ENCODE data around the gene PRODH2. TPM values are rescaled to one million over a fixed set of nuclear protein-coding genes. Genes with fewer than 3 reads are reported as not detected.

Gene PRODH2
- total RNA-seq, 6 experiments from 2014 or later, result not detected

- peak within 1 kb of the TSS; percentile 99 for H3K27ac Mint-ChIP-seq
- H3K9me3 Mint-ChIP-seq, result no peaks in the 10 kb centered on the region
- H3K4me1 Mint-ChIP-seq (ENCODE audit: low read depth), result peaks cover 42% of the 10 kb centered on the region
- H3K27me3 Mint-ChIP-seq (ENCODE audit: insufficient read depth), result peaks cover 9% of the 10 kb centered on the region
- DNase-seq, result peak; percentile 100
- TF ChIP-seq CTCF (IDR thresholded peaks at IDR 0.05), result no peak
- peak within 1 kb of the TSS; percentile 92 for H3K4me3 Mint-ChIP-seq
- H3K36me3 Mint-ChIP-seq (ENCODE audit: low read depth), result peaks cover 17% of the 10 kb centered on the region; the same call in 1 of the 2 replicates
Measured at GRCh38 chr19:35757749-35758608, 54.7 kb downstream of the PRODH2 start, which contains the start of gene PROSER3. PROSER3 (plus strand) TSS chr19:35758176; CDS start chr19:35758216, 40 bp downstream.

GRCh38 chr19:35757231-35757748, 55.4 kb downstream of the PRODH2 start:
- TF ChIP-seq CTCF (IDR thresholded peaks at IDR 0.05), result peak; percentile 29; the same call in 1 of the 2 replicates
- H3K4me1 Mint-ChIP-seq (ENCODE audit: low read depth), result peaks cover 42% of the 10 kb centered on the region
- H3K9me3 Mint-ChIP-seq, result no peaks in the 10 kb centered on the region
- peak; percentile 89 for DNase-seq
- H3K4me3 Mint-ChIP-seq, result peak overlapping the region; percentile 92
- H3K36me3 Mint-ChIP-seq (ENCODE audit: low read depth), result peaks cover 17% of the 10 kb centered on the region; the same call in 1 of the 2 replicates
- peak overlapping the region; percentile 99 for H3K27ac Mint-ChIP-seq
- peaks cover 9% of the 10 kb centered on the region for H3K27me3 Mint-ChIP-seq (ENCODE audit: insufficient read depth)

- Mint-ChIP-seq H3K9me3 (no peaks in the 10 kb centered on the region), H3K4me3 (peak within 1 kb of the TSS; percentile 92)
- peak; percentile 61 for DNase-seq
Measured at GRCh38 chr19:35756377-35757230, 56.0 kb downstream of the PRODH2 start, which contains the start of gene HSPB6. HSPB6 (minus strand) TSS chr19:35757029; CDS start chr19:35757008, 21 bp downstream.

GRCh38 chr19:35755550-35756376, 56.9 kb downstream of the PRODH2 start:
- peaks cover 9% of the 10 kb centered on the region for H3K27me3 Mint-ChIP-seq (ENCODE audit: insufficient read depth)
- TF ChIP-seq CTCF (IDR thresholded peaks at IDR 0.05), result no peak
- no peaks in the 10 kb centered on the region for H3K9me3 Mint-ChIP-seq
- H3K4me1 Mint-ChIP-seq (ENCODE audit: low read depth), result peaks cover 42% of the 10 kb centered on the region
- H3K4me3 Mint-ChIP-seq, result peak overlapping the region; percentile 92
- peak overlapping the region; percentile 99 for H3K27ac Mint-ChIP-seq
- H3K36me3 Mint-ChIP-seq (ENCODE audit: low read depth), result peaks cover 12% of the 10 kb centered on the region; the same call in 1 of the 2 replicates
- DNase-seq, result peak; percentile 80

More at GRCh38 chr19:35756377-35757230, 56.0 kb downstream of the PRODH2 start, which contains the start of gene HSPB6:
- no peak for TF ChIP-seq CTCF (IDR thresholded peaks at IDR 0.05)
- peaks cover 42% of the 10 kb centered on the region for H3K4me1 Mint-ChIP-seq (ENCODE audit: low read depth)
- peaks cover 12% of the 10 kb centered on the region; the same call in 1 of the 2 replicates for H3K36me3 Mint-ChIP-seq (ENCODE audit: low read depth)
- peak within 1 kb of the TSS; percentile 99 for H3K27ac Mint-ChIP-seq
- peaks cover 9% of the 10 kb centered on the region for H3K27me3 Mint-ChIP-seq (ENCODE audit: insufficient read depth)
